Mammary epithelial cell (primary cell): Measurements from ENCODE around the gene ITPKB.

Experiments
- CTCF ChIP-seq, 2 donors: IDR thresholded peaks in 1 of 2; conservative IDR thresholded peaks in 1 of 2; 2 replicates each; pipeline ENCODE4 v1.5.1; 2011 to 2012; ENCODE audit warnings: inconsistent platforms in 2 of 2, low read length in 2 of 2, mild to moderate bottlenecking in 2 of 2, control low read depth in 1 of 2, low read depth in 1 of 2; ENCODE audit not compliant: insufficient read depth in 1 of 2; ENCODE audit errors: extremely low read depth in 1 of 2
- EZH2 ChIP-seq: IDR thresholded peaks from 2 replicates; pipeline ENCODE4 v1.6.1; 2012; ENCODE audit warnings: low read length, inconsistent platforms, borderline replicate concordance

GRCh38 chr1:226692051-226692792, 46.9 kb downstream of the ITPKB start:
- no peak for TF ChIP-seq CTCF (conservative IDR thresholded peaks at IDR 0.05 in 1 of 2, IDR thresholded peaks at IDR 0.05 in 1 of 2; ENCODE audit: extremely low read depth in 1 of 2, insufficient read depth in 1 of 2, low read depth in 1 of 2, low read length in 2 of 2)
- no peak for TF ChIP-seq EZH2
